Non-pigmented ciliary epithelial cell (primary cell): ENCODE data around the gene HDAC10.

Experiments used
- DNase-seq: peaks from one replicate; pipeline ENCODE4 v3.0.0-alpha.2; 2010; ENCODE audit warnings: low read depth

HDAC10 gene

DNA sequence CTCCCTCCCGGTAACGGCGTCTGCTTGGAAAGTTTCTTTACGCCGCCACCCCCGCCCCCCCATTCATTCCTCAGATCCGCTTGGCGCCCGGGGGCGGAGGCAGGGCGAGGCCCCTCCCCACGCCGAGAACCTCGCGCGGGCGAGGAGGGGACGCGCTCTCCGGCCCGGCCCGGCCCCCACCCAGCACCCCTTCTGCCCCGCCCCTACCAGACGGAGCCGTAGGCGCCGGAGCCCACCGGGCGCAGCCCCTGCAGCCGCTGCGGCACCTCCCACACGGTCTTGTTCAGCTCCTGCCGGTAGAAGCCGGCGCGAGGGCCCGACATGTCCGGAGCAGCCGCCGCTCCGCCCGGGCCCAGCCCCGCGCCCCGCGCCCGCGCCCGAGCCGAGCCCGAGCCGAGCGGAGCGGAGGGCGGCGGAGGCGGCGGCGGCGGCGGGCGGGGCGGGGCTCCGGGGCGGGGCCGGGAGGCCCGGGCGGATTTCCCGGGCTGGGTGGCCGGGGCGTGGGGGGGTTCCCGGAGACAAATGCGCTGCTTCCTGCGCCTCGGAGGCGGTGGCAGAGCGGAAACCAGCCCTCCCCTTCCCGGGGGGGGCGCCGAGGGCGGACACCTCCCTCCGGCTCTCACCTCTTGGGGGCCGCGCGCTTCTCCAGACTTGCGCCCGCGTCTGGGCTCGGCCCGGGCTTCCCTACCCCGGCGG is 19.1 kb upstream of the HDAC10 start, which contains the start of gene MAPK11:
Gene MAPK11 (minus strand): TSS at position 411 of the 696 bp plus-strand sequence. CDS start 88 bp downstream, at position 323.
- no peak for DNase-seq

DNA sequence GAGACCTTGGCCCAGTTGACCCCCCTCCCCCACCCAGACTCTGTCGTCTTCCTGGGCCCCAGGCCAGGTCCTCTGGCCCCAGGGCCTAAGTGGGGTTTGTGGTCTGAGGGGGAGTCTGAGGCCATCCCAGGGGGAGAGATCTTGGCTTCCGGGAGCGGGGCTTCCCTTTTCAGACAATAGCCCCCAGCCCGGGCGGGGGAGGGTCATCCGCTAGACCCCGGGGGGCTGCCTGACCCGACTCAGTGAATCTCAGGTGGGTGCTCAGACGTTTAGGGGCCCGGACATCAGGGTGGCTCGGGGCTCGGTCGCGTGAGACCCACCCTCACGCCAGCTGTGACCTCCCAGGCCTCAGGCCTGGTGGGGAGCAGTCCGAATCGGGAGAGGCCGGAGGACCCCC is 18.5 kb upstream of the HDAC10 start:
- DNase-seq: no peak

- DNase-seq: no peak
Measured at GRCh38 chr22:50268655-50269113, 17.6 kb upstream of the HDAC10 start.

- DNase-seq: no peak
Measured at GRCh38 chr22:50267591-50268390, 16.7 kb upstream of the HDAC10 start.

- DNase-seq: no peak
Measured at GRCh38 chr22:50266994-50267393, 15.9 kb upstream of the HDAC10 start.

GRCh38 chr22:50264946-50265669 is 14.0 kb upstream of the HDAC10 start:
- no peak for DNase-seq

DNA sequence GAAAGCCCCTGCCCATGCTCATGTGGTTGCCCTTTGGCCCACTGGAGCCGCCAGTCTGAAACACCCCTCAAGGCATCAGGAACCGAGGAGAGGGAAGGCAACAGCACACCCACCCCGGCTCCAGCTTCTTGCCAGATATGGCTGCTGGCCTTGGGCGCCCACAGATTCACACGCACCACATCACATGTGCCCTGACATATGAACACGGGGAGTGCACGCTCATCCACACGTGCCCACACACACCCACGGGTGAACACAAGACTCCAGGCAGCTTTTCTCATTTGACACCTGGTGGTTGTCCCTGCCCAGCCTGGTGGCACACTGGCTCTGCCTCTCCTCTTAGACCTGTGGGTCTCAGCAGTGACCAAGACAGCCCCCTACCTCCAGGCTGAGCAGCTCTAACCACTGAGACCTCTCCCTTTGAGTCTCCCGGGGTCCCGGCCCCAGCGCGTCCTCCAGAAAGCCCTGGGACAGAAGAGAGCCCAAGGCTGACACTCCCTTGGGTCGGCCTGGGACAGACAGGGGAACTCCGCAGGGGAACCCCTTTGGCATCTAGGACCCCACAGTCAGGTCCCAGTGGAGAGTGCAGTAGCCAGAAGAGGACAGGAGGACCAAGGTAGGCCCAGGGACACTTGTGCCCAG is 13.2 kb upstream of the HDAC10 start:
- no peak for DNase-seq

DNA sequence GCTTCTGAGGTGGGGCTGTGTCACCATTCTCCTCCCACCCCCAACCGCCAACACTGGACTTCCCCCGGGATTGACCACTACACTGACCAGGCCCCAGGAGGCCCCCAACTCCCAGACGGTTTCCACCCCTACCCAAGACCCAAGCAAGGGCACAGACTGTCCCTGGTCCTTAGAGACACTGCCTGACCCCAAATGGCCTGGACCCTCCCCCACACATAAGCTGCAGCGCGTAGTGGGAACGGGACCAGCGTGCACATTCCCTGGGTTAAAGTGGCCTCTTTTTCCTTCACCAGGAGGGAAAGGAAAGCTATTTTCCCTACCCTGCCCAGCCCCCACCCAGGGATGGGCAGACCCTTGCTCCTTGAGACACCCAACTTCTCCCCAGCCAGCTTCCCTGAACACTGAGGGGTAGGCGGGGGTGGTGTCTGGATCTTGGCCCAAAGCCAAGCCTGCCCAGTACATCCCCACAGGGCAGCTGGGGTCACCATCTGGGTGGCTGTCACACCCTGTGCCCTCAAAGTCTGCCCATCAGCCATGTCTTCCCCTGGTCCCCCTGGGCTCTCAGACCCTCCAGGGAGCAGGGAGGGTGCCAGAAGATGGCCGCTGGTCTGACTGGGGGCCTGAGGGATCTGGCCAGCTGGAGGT is 12.0 kb upstream of the HDAC10 start:
- DNase-seq: no peak

- DNase-seq: no peak
Measured at GRCh38 chr22:50262460-50262911, 11.4 kb upstream of the HDAC10 start.

- no peak for DNase-seq
Measured at GRCh38 chr22:50261615-50262459, 10.8 kb upstream of the HDAC10 start, which contains the start of gene MAPK12. Gene MAPK12 (minus strand): TSS chr22:50261683. CDS start chr22:50261509, 174 bp downstream.

DNA sequence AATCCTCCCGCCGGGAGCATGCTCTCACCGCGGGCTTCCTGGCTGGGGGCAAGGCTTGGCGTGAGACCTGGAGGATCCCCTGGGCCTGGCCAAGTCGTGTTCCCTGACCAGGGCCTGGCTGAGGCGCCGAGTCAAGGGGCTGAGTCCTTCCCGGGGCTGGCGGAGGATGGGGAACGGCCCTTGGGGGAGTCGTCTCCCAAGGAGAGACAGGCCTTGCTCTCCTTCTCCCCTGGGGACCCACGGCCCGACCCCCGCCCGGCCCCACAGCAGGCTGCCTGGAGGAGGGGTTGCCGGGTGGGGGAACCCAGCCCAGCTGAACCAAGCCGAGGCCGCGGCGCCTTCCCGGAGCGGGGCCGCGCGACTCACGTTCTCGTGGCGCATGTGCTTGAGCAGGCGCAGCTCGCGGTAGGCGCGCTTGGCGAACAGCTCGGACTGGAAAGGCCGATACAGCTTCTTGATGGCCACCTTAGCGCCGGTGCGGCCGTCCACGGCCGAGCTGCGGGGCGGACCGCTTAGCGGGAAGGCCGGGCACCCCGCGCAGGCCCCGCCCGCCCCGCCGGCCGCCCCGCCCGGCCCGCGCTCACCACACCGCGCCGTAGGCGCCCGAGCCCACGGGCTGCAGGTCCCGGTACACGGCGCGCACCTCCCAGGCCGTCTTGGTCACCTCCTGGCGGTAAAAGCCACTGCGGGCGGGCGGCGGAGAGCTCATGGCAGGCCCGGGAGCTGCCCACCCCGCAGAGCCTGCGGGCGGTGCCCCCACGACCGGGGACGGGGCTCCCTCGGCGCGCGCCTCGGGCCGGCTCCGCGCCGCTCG is 9.9 kb upstream of the HDAC10 start:
- DNase-seq: no peak

DNA sequence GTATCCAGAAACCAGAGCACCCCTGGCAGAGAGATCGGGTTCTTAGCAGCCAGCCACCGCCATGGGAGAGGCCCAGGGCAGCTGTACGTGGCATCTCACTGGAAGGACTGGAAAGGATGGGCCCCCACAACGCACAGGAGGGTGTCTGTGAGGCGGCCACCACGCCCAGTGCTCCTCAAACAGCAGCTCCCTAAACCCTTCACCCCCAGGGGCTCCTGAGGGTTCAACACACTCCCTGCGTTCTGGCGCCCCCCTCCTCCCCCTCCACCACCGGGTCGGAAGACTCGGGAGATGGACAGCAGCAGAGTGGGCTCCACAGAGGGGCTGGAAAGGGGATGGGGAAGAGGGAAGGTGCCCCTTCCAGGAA is 9.4 kb upstream of the HDAC10 start:
- no peak for DNase-seq

- no peak for DNase-seq
Measured at GRCh38 chr22:50259302-50259701, 8.2 kb upstream of the HDAC10 start.

DNA sequence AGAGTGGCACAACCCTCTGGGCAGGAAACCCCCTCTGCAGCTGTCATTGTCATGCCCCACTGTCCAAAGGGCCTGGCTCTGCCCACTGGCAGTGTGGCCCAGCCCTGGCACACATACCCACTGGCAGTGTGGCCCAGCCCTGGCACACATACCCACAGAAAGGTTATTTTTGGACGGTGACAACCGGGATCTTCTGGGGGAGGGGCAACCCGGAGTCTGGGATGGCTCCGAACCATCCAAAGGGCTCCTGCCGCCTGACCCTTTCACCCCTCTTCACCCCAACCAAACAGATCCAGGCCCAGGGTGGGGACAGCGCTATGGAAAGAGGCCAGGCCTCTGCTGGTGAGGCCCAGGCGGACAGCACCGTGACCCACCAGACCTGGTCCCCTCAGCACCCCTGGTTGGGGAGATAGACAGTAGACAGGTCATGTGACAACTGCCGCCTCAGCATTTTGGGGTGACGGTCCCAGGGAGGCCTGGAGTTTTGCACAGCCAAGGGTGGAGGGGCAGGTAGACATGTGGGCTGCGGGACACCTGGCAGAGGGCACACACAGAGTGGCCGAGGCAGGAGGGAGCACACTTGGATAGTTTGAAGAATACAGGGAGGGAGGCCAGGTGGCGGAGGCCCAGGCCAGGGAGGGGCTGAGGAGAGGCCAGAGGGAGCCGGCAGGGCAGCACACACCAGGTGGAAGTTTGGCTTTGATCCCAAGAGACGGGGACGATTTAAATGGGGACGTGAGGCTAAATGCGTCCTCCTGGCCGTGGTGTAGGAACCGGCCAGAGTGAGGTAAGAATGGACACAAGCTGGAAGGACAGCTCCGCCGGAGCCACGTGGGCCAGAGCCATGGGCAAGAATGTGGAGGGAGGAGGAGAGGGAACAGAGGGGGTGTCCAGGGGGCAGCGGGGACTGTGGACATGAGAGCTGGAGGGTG is 7.6 kb upstream of the HDAC10 start:
- no peak for DNase-seq

DNA sequence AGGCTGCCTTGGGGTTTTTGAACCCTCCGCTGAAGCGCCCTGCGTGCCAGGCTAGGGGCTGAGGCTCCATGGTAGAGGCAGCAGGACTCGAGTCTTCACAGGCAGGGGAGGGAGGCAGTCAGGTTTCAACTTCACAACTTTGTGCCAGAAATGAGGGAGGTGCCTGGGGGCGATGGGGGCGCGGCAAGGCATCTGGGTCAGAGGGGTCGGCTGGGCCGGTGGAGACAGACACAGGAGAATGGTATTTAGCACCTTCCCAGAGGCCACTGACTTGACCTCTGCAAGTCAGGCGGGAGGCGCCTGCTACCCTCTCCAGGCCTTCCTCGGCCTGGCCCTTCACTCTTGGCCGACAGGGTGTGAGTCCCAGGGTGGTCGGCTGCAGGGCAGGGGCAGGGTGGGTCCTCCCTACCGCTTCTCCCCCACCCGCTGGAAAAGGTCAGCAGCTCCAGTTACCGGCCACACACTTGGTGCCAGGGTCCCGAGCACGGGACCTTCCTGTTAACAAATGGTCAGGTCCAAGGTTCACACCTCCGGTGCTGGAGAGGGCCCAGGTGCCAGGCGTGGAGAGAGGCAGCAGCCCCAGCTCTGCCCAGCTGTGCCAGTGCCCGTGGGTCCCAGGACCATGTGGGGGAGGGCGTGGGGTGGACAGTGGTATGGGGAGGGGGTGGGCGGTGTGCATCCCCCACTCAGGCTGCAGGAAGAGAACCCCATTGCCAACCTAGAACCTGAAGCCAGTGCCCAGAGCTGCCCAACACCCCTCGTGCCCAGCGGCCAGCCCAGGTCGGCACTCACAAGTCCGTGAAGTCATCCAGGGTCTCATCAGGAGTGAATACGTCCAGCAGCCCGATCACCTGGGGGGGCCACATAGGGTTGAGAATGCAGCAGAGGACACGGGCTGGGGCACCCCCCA is 6.6 kb upstream of the HDAC10 start:
- DNase-seq: no peak

- DNase-seq: no peak
Measured at GRCh38 chr22:50257041-50257440, 6.0 kb upstream of the HDAC10 start.

DNA sequence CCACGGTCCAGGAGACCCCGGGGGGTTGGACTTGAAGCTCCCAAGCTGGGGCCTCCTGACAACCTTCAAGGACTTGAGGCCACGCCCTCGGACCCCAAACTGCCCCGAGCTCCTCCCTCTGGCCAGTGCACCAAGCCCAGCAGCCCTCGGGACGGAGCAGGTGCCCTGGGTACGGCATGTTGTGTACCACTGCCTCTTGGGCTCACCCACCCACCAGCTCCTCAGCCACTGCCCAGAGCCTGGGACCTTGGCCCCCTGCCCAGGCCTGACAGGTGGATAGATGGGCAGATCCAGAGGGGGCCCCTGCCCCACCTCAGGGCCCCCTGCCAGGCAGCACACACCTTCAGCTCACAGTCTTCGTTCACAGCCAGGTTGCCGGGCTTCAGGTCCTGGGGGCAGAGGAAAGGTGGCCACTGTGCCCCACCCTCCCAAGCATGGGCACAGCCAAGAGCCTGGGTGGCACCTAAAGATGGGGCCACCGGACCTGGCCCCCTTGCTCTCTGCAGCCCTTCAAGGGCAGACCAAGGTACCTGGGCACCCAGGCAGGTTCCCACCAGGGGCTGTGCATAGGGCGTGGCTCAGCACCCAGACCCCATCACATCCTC is 5.3 kb upstream of the HDAC10 start:
- no peak for DNase-seq
